Cardiac ventricle fibroblast (primary cell): Measurements from ENCODE around the gene KCNAB3. TPM values are rescaled to one million over a fixed set of nuclear protein-coding genes. Genes with fewer than 3 reads are reported as not detected.

ENCODE experiments used
- total RNA-seq: library from RNA; depleted of rRNA; stranded (reverse); fragments of >200 nt; gene quantifications from 2 replicates; pipeline ENCODE4 v1.2.3, GENCODE V29; 2015

The KCNAB3 gene
- 0.44 and 1.9 TPM in 2 replicates for total RNA-seq

DNA sequence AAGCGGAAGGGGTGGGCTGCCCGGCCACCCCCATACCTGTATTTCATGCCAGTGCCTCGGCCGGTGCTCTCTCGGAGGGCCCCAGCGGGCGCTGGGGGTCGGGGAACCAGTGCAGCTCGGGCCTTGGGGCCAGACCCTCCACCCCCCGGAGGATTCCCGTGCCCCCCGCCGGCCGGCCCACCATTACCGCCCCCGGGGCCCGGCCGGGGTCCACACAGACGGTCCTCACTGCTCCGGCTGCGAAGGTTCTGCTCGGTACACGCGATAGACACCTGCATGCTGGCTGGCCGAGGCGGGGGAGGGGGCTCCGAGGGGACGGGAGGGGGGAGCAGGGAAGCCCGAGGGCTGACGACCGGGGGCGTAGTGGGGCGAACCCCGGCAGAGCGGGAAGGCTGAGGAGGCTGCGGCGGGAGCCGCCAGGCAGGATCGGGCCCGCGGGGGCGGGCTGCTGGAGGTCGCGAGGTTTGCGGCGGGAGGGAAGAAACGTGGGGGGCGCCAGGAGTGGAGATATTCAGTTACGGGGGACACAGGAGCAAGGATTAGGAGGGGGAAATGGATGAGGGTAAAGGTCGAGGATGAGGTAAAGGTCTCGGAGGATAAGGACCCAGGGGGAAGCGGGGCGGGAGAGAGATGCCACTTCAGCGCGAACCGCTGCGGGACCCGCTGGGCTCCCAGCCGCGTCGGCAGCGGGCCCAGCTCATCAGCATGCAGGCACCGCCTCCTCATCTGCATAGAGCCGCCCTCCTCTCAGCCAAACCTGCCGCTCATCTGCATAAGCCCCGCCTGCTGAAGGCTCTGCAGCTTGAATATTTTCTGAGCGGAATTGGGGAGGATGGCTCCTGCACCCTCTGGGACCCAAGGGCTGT lies at the start of gene KCNAB3:
KCNAB3 (minus strand) TSS at position 699 of the 866 bp plus-strand sequence; CDS start at position 278, 421 bp downstream.

GRCh38 chr17:7931709-7932482 lies 2.2 kb upstream of the KCNAB3 start, which contains the start of the genes CNTROB and TRAPPC1:
Gene CNTROB, plus strand, starts transcription at chr17:7932206. Its CDS starts 874 bp downstream, at chr17:7933080.
Gene TRAPPC1, minus strand, starts transcription at chr17:7931946. Its CDS starts 117 bp downstream, at chr17:7931829.

DNA sequence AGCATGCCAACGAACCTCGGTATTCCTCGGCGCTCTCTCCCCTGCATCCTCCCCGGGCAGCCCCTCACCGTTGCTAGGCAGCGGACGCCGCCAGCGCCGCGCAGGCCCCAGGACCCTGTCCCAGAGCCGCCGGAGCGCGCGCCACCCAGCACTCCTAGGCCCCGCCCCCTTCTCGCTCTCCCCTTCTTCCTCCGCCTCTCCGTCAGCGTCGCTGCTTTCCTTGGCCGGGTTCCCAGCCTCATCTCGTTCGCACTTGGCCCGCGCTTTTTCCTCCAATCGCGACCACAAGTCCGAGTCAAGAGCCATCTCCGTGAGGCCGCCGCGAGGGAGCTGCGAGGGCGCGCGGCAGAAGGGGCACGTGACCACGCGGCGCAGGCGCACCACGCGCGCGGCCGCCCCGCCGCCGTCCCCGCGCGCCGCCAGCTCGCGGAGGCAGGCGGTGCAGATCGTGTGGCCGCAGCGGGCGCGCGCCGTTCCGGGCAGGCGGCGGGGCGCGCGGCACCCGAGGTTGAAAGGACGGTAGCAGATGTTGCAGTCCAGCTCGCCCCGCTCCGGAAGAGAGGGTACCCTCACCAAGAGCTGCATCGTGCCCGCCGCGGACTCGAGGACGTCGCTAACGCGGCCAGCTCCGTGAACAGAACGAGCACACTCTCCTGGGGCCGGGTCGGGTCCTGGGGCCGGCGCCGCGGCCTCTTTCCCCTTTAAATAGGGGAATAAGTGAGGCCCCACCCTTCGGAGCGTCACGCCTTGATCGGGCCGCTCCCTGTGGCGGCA lies 13.9 kb downstream of the KCNAB3 start, which contains the start of gene RNF227:
RNF227 (minus strand) TSS at position 679 of the 774 bp plus-strand sequence; CDS start at position 585, 94 bp downstream.

GRCh38 chr17:7888184-7888920 lies 41.3 kb downstream of the KCNAB3 start, which contains the start of gene CHD3:
Gene CHD3, plus strand, starts transcription at chr17:7888789. Its CDS starts 212 bp downstream, at chr17:7889001.

Other genes starting within 250 kb of the KCNAB3 start
- gene TP53, start 242.4 kb downstream of the KCNAB3 start, total RNA-seq, result 33.1 and 47.9 TPM in 2 replicates
- 4.1 and 4.9 TPM in 2 replicates for gene WRAP53, start 241.4 kb downstream of the KCNAB3 start, total RNA-seq
- gene EFNB3, start 224.7 kb downstream of the KCNAB3 start, total RNA-seq, result 7.0 and 8.4 TPM in 2 replicates
- gene DNAH2, start 212.1 kb downstream of the KCNAB3 start, total RNA-seq, result 1.2 TPM in 2 replicates
- 8.2 and 9.7 TPM in 2 replicates for gene KDM6B, start 95.6 kb downstream of the KCNAB3 start, total RNA-seq
- gene TMEM88, start 74.8 kb downstream of the KCNAB3 start, total RNA-seq, result 1.5 TPM in 1 of 2 replicates, not detected in the other
- 52.0 and 64.5 TPM in 2 replicates for gene NAA38, start 72.3 kb downstream of the KCNAB3 start, total RNA-seq
- 7.6 and 8.1 TPM in 2 replicates for gene CYB5D1, start 71.9 kb downstream of the KCNAB3 start, total RNA-seq
- gene CHD3, start 41.1 kb downstream of the KCNAB3 start, total RNA-seq, result 56.3 and 66.2 TPM in 2 replicates
- 1.1 and 2.6 TPM in 2 replicates for gene RNF227, start 13.6 kb downstream of the KCNAB3 start, total RNA-seq
- gene TRAPPC1, start 2.1 kb upstream of the KCNAB3 start, total RNA-seq, result 48.2 and 48.4 TPM in 2 replicates
- 9.9 and 12.3 TPM in 2 replicates for gene CNTROB, start 2.4 kb upstream of the KCNAB3 start, total RNA-seq
- not detected in 2 replicates for gene GUCY2D, start 72.8 kb upstream of the KCNAB3 start, total RNA-seq
- 0.50 and 0.83 TPM in 2 replicates for gene ALOX15B, start 109.2 kb upstream of the KCNAB3 start, total RNA-seq
- gene ALOX12B, start 157.9 kb upstream of the KCNAB3 start, total RNA-seq, result not detected in 2 replicates
- not detected in 2 replicates for gene ALOXE3, start 188.7 kb upstream of the KCNAB3 start, total RNA-seq
- not detected in 2 replicates for gene HES7, start 194.2 kb upstream of the KCNAB3 start, total RNA-seq
- 36.7 and 48.5 TPM in 2 replicates for gene PER1, start 222.5 kb upstream of the KCNAB3 start, total RNA-seq
- 5.6 and 7.8 TPM in 2 replicates for gene VAMP2, start 233.1 kb upstream of the KCNAB3 start, total RNA-seq
- 12.4 and 22.3 TPM in 2 replicates for gene TMEM107, start 246.5 kb upstream of the KCNAB3 start, total RNA-seq